Measurements from ENCODE around the gene RAB38.

- no peak for TF ChIP-seq CTCF (IDR thresholded peaks at IDR 0.05)
- TF ChIP-seq EZH2 (IDR thresholded peaks at IDR 0.05; ENCODE audit: borderline replicate concordance, insufficient read depth, low read depth, low read length, poor library complexity, severe bottlenecking) = no peak
These were observed 60.7 kb downstream of the RAB38 start for GRCh38 chr11:88114486-88115045.

All from B cell (primary cell).